ENCODE data around the gene TMIGD3.
A peak's percentile ranks its signal among the peaks of the same experiment; 100 is the strongest.

Gene TMIGD3

GRCh38 chr1:111468717-111469100, 34.7 kb downstream of the TMIGD3 start:
- Histone ChIP-seq H3K27ac (ENCODE audit: low read depth, low read length) (no peak overlapping the region), H3K4me3 (ENCODE audit: low read depth in 1 of 5, low read length in 5 of 5) (no peak overlapping the region), H3K27me3 (ENCODE audit: control insufficient read depth in 5 of 5, insufficient read depth in 4 of 5, low read length in 5 of 5) (no peaks in the 10 kb centered on the region), H3K9me3 (ENCODE audit: control insufficient read depth in 5 of 5, low read length in 5 of 5) (peaks cover 0 to 2% (median 0%) of the 10 kb centered on the region in 5 donors), H3K4me1 (ENCODE audit: control insufficient read depth in 5 of 5, insufficient read depth in 5 of 5, low read length in 5 of 5) (peaks cover 0 to 22% (median 0%) of the 10 kb centered on the region in 5 donors), H3K9ac (ENCODE audit: low read length in 5 of 5) (no peak overlapping the region), H3K36me3 (ENCODE audit: control insufficient read depth in 5 of 5, insufficient read depth in 5 of 5, low read length in 5 of 5) (peaks cover 33 to 57% (median 52%) of the 10 kb centered on the region in 5 donors)

GRCh38 chr1:111467865-111468716, 35.3 kb downstream of the TMIGD3 start:
- Histone ChIP-seq H3K9ac (ENCODE audit: low read length in 5 of 5) (no peak overlapping the region), H3K9me3 (ENCODE audit: control insufficient read depth in 5 of 5, low read length in 5 of 5) (peaks cover 0 to 2% (median 0%) of the 10 kb centered on the region in 5 donors), H3K27ac (ENCODE audit: low read depth, low read length) (no peak overlapping the region), H3K4me1 (ENCODE audit: control insufficient read depth in 5 of 5, insufficient read depth in 5 of 5, low read length in 5 of 5) (peaks cover 0 to 17% (median 0%) of the 10 kb centered on the region in 5 donors), H3K4me3 (ENCODE audit: low read depth in 1 of 5, low read length in 5 of 5) (no peak overlapping the region), H3K36me3 (ENCODE audit: control insufficient read depth in 5 of 5, insufficient read depth in 5 of 5, low read length in 5 of 5) (peaks cover 36 to 58% (median 54%) of the 10 kb centered on the region in 5 donors), H3K27me3 (ENCODE audit: control insufficient read depth in 5 of 5, insufficient read depth in 4 of 5, low read length in 5 of 5) (no peaks in the 10 kb centered on the region)

GRCh38 chr1:111466480-111466879, 37.0 kb downstream of the TMIGD3 start:
- H3K27ac ChIP-seq (ENCODE audit: low read depth, low read length), result no peak overlapping the region
- peaks cover 46 to 68% (median 57%) of the 10 kb centered on the region in 5 donors for H3K36me3 ChIP-seq (ENCODE audit: control insufficient read depth in 5 of 5, insufficient read depth in 5 of 5, low read length in 5 of 5)
- no peak overlapping the region for H3K4me3 ChIP-seq (ENCODE audit: low read depth in 1 of 5, low read length in 5 of 5)
- peaks cover 0 to 2% (median 0%) of the 10 kb centered on the region in 5 donors for H3K9me3 ChIP-seq (ENCODE audit: control insufficient read depth in 5 of 5, low read length in 5 of 5)
- peaks cover 0 to 13% (median 0%) of the 10 kb centered on the region in 5 donors for H3K4me1 ChIP-seq (ENCODE audit: control insufficient read depth in 5 of 5, insufficient read depth in 5 of 5, low read length in 5 of 5)
- H3K9ac ChIP-seq (ENCODE audit: low read length in 5 of 5), result no peak overlapping the region
- no peaks in the 10 kb centered on the region for H3K27me3 ChIP-seq (ENCODE audit: control insufficient read depth in 5 of 5, insufficient read depth in 4 of 5, low read length in 5 of 5)

- Histone ChIP-seq H3K9ac (ENCODE audit: low read length in 5 of 5) (no peak overlapping the region), H3K27me3 (ENCODE audit: control insufficient read depth in 5 of 5, insufficient read depth in 4 of 5, low read length in 5 of 5) (no peaks in the 10 kb centered on the region), H3K9me3 (ENCODE audit: control insufficient read depth in 5 of 5, low read length in 5 of 5) (peaks cover 0 to 2% (median 0%) of the 10 kb centered on the region in 5 donors), H3K36me3 (ENCODE audit: control insufficient read depth in 5 of 5, insufficient read depth in 5 of 5, low read length in 5 of 5) (peaks cover 49 to 70% (median 57%) of the 10 kb centered on the region in 5 donors), H3K4me1 (ENCODE audit: control insufficient read depth in 5 of 5, insufficient read depth in 5 of 5, low read length in 5 of 5) (peaks cover 0 to 7% (median 0%) of the 10 kb centered on the region in 5 donors), H3K4me3 (ENCODE audit: low read depth in 1 of 5, low read length in 5 of 5) (no peak overlapping the region), H3K27ac (ENCODE audit: low read depth, low read length) (no peak overlapping the region)
These were observed 37.7 kb downstream of the TMIGD3 start for GRCh38 chr1:111465754-111466153.

- Histone ChIP-seq H3K27ac (ENCODE audit: low read depth, low read length) (no peak overlapping the region), H3K36me3 (ENCODE audit: control insufficient read depth in 5 of 5, insufficient read depth in 5 of 5, low read length in 5 of 5) (peaks cover 54 to 65% (median 56%) of the 10 kb centered on the region in 5 donors)
These were observed 40.3 kb downstream of the TMIGD3 start for GRCh38 chr1:111463029-111463683.

GRCh38 chr1:111462370-111463028, 40.9 kb downstream of the TMIGD3 start:
- H3K27ac ChIP-seq (ENCODE audit: low read depth, low read length), result no peak overlapping the region
- peaks cover 55 to 67% (median 57%) of the 10 kb centered on the region in 5 donors for H3K36me3 ChIP-seq (ENCODE audit: control insufficient read depth in 5 of 5, insufficient read depth in 5 of 5, low read length in 5 of 5)

More at GRCh38 chr1:111463029-111463683, 40.3 kb downstream of the TMIGD3 start:
- peaks cover 0 to 2% (median 0%) of the 10 kb centered on the region in 5 donors for H3K9me3 ChIP-seq (ENCODE audit: control insufficient read depth in 5 of 5, low read length in 5 of 5)
- H3K4me1 ChIP-seq (ENCODE audit: control insufficient read depth in 5 of 5, insufficient read depth in 5 of 5, low read length in 5 of 5), result no peaks in the 10 kb centered on the region
- H3K9ac ChIP-seq (ENCODE audit: low read length in 5 of 5), result no peak overlapping the region
- H3K4me3 ChIP-seq (ENCODE audit: low read depth in 1 of 5, low read length in 5 of 5), result no peak overlapping the region
- H3K27me3 ChIP-seq (ENCODE audit: control insufficient read depth in 5 of 5, insufficient read depth in 4 of 5, low read length in 5 of 5), result no peaks in the 10 kb centered on the region

GRCh38 chr1:111461765-111462164, 41.7 kb downstream of the TMIGD3 start:
- Histone ChIP-seq H3K27ac (ENCODE audit: low read depth, low read length) (no peak overlapping the region), H3K36me3 (ENCODE audit: control insufficient read depth in 5 of 5, insufficient read depth in 5 of 5, low read length in 5 of 5) (peaks cover 58 to 68% (median 59%) of the 10 kb centered on the region in 5 donors)

More at GRCh38 chr1:111462370-111463028, 40.9 kb downstream of the TMIGD3 start:
- Histone ChIP-seq H3K4me3 (ENCODE audit: low read depth in 1 of 5, low read length in 5 of 5) (no peak overlapping the region), H3K9ac (ENCODE audit: low read length in 5 of 5) (no peak overlapping the region), H3K9me3 (ENCODE audit: control insufficient read depth in 5 of 5, low read length in 5 of 5) (peaks cover 0 to 2% (median 0%) of the 10 kb centered on the region in 5 donors), H3K27me3 (ENCODE audit: control insufficient read depth in 5 of 5, insufficient read depth in 4 of 5, low read length in 5 of 5) (no peaks in the 10 kb centered on the region), H3K4me1 (ENCODE audit: control insufficient read depth in 5 of 5, insufficient read depth in 5 of 5, low read length in 5 of 5) (no peaks in the 10 kb centered on the region)

GRCh38 chr1:111455642-111456031, 47.8 kb downstream of the TMIGD3 start:
- Histone ChIP-seq H3K36me3 (ENCODE audit: control insufficient read depth in 5 of 5, insufficient read depth in 5 of 5, low read length in 5 of 5) (peaks cover 48 to 69% (median 56%) of the 10 kb centered on the region in 5 donors), H3K27me3 (ENCODE audit: control insufficient read depth in 5 of 5, insufficient read depth in 4 of 5, low read length in 5 of 5) (no peaks in the 10 kb centered on the region), H3K4me3 (ENCODE audit: low read depth in 1 of 5, low read length in 5 of 5) (no peak overlapping the region), H3K9ac (ENCODE audit: low read length in 5 of 5) (no peak overlapping the region), H3K4me1 (ENCODE audit: control insufficient read depth in 5 of 5, insufficient read depth in 5 of 5, low read length in 5 of 5) (peaks cover 0 to 25% (median 20%) of the 10 kb centered on the region in 5 donors), H3K27ac (ENCODE audit: low read depth, low read length) (no peak overlapping the region), H3K9me3 (ENCODE audit: control insufficient read depth in 5 of 5, low read length in 5 of 5) (no peaks in the 10 kb centered on the region)

More at GRCh38 chr1:111461765-111462164, 41.7 kb downstream of the TMIGD3 start:
- Histone ChIP-seq H3K27me3 (ENCODE audit: control insufficient read depth in 5 of 5, insufficient read depth in 4 of 5, low read length in 5 of 5) (no peaks in the 10 kb centered on the region), H3K4me1 (ENCODE audit: control insufficient read depth in 5 of 5, insufficient read depth in 5 of 5, low read length in 5 of 5) (no peaks in the 10 kb centered on the region), H3K9me3 (ENCODE audit: control insufficient read depth in 5 of 5, low read length in 5 of 5) (peaks cover 0 to 2% (median 0%) of the 10 kb centered on the region in 5 donors), H3K4me3 (ENCODE audit: low read depth in 1 of 5, low read length in 5 of 5) (no peak overlapping the region), H3K9ac (ENCODE audit: low read length in 5 of 5) (no peak overlapping the region)

GRCh38 chr1:111454859-111455641, 48.4 kb downstream of the TMIGD3 start:
- no peak overlapping the region for H3K27ac ChIP-seq (ENCODE audit: low read depth, low read length)
- H3K36me3 ChIP-seq (ENCODE audit: control insufficient read depth in 5 of 5, insufficient read depth in 5 of 5, low read length in 5 of 5), result peaks cover 44 to 65% (median 53%) of the 10 kb centered on the region in 5 donors
- no peaks in the 10 kb centered on the region for H3K27me3 ChIP-seq (ENCODE audit: control insufficient read depth in 5 of 5, insufficient read depth in 4 of 5, low read length in 5 of 5)
- H3K4me3 ChIP-seq (ENCODE audit: low read depth in 1 of 5, low read length in 5 of 5), result no peak overlapping the region
- H3K4me1 ChIP-seq (ENCODE audit: control insufficient read depth in 5 of 5, insufficient read depth in 5 of 5, low read length in 5 of 5), result peaks cover 4 to 31% (median 26%) of the 10 kb centered on the region in 5 donors
- H3K9ac ChIP-seq (ENCODE audit: low read length in 5 of 5), result peak overlapping the region in 1 of 5 donors; percentile 12
- H3K9me3 ChIP-seq (ENCODE audit: control insufficient read depth in 5 of 5, low read length in 5 of 5), result no peaks in the 10 kb centered on the region
